SK-N-SH treated with all-trans-retinoic acid at 6 μM for 48 hours (cell line): ENCODE measurements around the gene ZNF189.

Experiments used
- ATAC-seq: fragments of 200-7000 bp; cut with Tn5 transposase; 3 replicates; pipeline ENCODE4 v1.9.1; 2020; ENCODE audit warnings: mild to moderate bottlenecking, moderate library complexity
- BACH2 ChIP-seq: fragments of 250-450 bp; sonication (Bioruptor Pico); IDR thresholded peaks from 2 replicates; pipeline ENCODE4 v1.9.0; 2021; ENCODE audit warnings: mild to moderate bottlenecking, borderline replicate concordance
- CSDC2 ChIP-seq: fragments of 250-450 bp; sonication (Bioruptor Pico); IDR thresholded peaks from 2 replicates; pipeline ENCODE4 v1.5.0; 2020; ENCODE audit warnings: mild to moderate bottlenecking, moderate library complexity
- ESRRG ChIP-seq: fragments of 250-450 bp; sonication (Bioruptor Pico); IDR thresholded peaks from 2 replicates; pipeline ENCODE4 v1.6.1; 2021; ENCODE audit warnings: mild to moderate bottlenecking
- GLIS3 ChIP-seq: fragments of 250-450 bp; sonication (Bioruptor Pico); IDR thresholded peaks from 2 replicates; pipeline ENCODE4 v1.5.0; 2020; ENCODE audit warnings: mild to moderate bottlenecking, moderate library complexity
- ISL1 ChIP-seq: fragments of 250-450 bp; sonication (Bioruptor Pico); IDR thresholded peaks from 2 replicates; pipeline ENCODE4 v2.1.2; 2022; ENCODE audit warnings: mild to moderate bottlenecking, moderate library complexity
- PPARA ChIP-seq: fragments of 250-450 bp; sonication (Bioruptor Pico); IDR thresholded peaks from 2 replicates; pipeline ENCODE4 v1.5.0; 2020; ENCODE audit warnings: mild to moderate bottlenecking, borderline replicate concordance
- RARB ChIP-seq: fragments of 250-450 bp; sonication (Bioruptor Pico); IDR thresholded peaks from 2 replicates; pipeline ENCODE4 v1.8.0; 2021; ENCODE audit warnings: mild to moderate bottlenecking, moderate library complexity
- SNAI2 ChIP-seq: fragments of 250-450 bp; sonication (Bioruptor Pico); IDR thresholded peaks from 2 replicates; pipeline ENCODE4 v1.5.0; 2020; ENCODE audit warnings: mild to moderate bottlenecking, moderate library complexity
- TCF4 ChIP-seq: fragments of 250-450 bp; sonication (Bioruptor Pico); IDR thresholded peaks from 2 replicates; pipeline ENCODE4 v1.8.0; 2021; ENCODE audit warnings: mild to moderate bottlenecking, moderate library complexity, borderline replicate concordance
- ZC3H10 ChIP-seq: fragments of 250-450 bp; sonication (Bioruptor Pico); IDR thresholded peaks from 2 replicates; pipeline ENCODE4 v1.5.1; 2021; ENCODE audit warnings: mild to moderate bottlenecking, moderate library complexity
- ZFP3 ChIP-seq: fragments of 250-450 bp; sonication (Bioruptor Pico); IDR thresholded peaks from 2 replicates; pipeline ENCODE4 v1.5.0; 2020; ENCODE audit warnings: mild to moderate bottlenecking, moderate library complexity
- ZFP30 ChIP-seq: fragments of 450-650 bp; formaldehyde crosslinking; IDR thresholded peaks from 2 replicates; pipeline ENCODE4 v1.5.0; 2022; ENCODE audit warnings: mild to moderate bottlenecking, moderate library complexity
- ZNF565 ChIP-seq: fragments of 450-650 bp; formaldehyde crosslinking; conservative IDR thresholded peaks from 2 replicates; pipeline ENCODE4 v1.5.0; 2020; ENCODE audit warnings: low read depth, mild to moderate bottlenecking, moderate library complexity
- ZNF70 ChIP-seq: fragments of 450-650 bp; formaldehyde crosslinking; IDR thresholded peaks from 2 replicates; pipeline ENCODE4 v1.5.0; 2020; ENCODE audit warnings: mild to moderate bottlenecking, moderate library complexity
- TF ChIP-seq, protein P1 (sequence below): fragments of 250-450 bp; sonication (Bioruptor Pico); IDR thresholded peaks from 2 replicates; pipeline ENCODE4 v1.8.0; 2020; ENCODE audit warnings: mild to moderate bottlenecking, moderate library complexity, borderline replicate concordance
- TF ChIP-seq, protein P2 (sequence below): fragments of 250-450 bp; sonication (Bioruptor Pico); IDR thresholded peaks from 2 replicates; pipeline ENCODE4 v1.8.0; 2021; ENCODE audit warnings: low read depth, mild to moderate bottlenecking, moderate library complexity, borderline replicate concordance
- TF ChIP-seq, protein P3 (sequence below): fragments of 250-450 bp; sonication (Bioruptor Pico); IDR thresholded peaks from 2 replicates; pipeline ENCODE4 v1.5.1; 2020; ENCODE audit warnings: low read depth, mild to moderate bottlenecking, moderate library complexity
- TF ChIP-seq, protein P4 (sequence below): fragments of 250-450 bp; sonication (Bioruptor Pico); IDR thresholded peaks from 2 replicates; pipeline ENCODE4 v1.5.0; 2020; ENCODE audit warnings: mild to moderate bottlenecking, moderate library complexity
- TF ChIP-seq, protein P5 (sequence below): fragments of 250-450 bp; sonication (Bioruptor Pico); IDR thresholded peaks from 2 replicates; pipeline ENCODE4 v1.5.1; 2021; ENCODE audit warnings: mild to moderate bottlenecking, moderate library complexity

Gene ZNF189

DNA sequence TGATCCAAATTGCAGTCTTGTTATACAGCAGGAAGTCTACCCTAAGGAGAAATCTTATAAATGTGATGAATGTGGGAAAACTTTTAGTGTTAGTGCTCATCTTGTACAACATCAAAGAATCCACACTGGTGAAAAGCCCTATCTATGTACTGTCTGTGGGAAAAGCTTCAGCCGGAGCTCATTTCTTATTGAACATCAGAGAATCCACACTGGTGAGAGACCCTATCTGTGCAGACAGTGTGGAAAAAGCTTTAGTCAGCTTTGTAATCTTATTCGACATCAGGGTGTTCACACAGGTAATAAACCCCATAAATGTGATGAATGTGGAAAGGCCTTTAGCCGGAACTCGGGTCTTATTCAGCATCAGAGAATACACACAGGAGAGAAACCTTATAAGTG lies 10.4 kb downstream of the ZNF189 start:
- ATAC-seq = no peak
- TF ChIP-seq, protein P1, sequence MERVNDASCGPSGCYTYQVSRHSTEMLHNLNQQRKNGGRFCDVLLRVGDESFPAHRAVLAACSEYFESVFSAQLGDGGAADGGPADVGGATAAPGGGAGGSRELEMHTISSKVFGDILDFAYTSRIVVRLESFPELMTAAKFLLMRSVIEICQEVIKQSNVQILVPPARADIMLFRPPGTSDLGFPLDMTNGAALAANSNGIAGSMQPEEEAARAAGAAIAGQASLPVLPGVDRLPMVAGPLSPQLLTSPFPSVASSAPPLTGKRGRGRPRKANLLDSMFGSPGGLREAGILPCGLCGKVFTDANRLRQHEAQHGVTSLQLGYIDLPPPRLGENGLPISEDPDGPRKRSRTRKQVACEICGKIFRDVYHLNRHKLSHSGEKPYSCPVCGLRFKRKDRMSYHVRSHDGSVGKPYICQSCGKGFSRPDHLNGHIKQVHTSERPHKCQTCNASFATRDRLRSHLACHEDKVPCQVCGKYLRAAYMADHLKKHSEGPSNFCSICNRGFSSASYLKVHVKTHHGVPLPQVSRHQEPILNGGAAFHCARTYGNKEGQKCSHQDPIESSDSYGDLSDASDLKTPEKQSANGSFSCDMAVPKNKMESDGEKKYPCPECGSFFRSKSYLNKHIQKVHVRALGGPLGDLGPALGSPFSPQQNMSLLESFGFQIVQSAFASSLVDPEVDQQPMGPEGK (CRISPR knock-in tag) = no peak
- no peak for TF ChIP-seq ZNF565 (CRISPR knock-in tag)
- TF ChIP-seq, protein P2, sequence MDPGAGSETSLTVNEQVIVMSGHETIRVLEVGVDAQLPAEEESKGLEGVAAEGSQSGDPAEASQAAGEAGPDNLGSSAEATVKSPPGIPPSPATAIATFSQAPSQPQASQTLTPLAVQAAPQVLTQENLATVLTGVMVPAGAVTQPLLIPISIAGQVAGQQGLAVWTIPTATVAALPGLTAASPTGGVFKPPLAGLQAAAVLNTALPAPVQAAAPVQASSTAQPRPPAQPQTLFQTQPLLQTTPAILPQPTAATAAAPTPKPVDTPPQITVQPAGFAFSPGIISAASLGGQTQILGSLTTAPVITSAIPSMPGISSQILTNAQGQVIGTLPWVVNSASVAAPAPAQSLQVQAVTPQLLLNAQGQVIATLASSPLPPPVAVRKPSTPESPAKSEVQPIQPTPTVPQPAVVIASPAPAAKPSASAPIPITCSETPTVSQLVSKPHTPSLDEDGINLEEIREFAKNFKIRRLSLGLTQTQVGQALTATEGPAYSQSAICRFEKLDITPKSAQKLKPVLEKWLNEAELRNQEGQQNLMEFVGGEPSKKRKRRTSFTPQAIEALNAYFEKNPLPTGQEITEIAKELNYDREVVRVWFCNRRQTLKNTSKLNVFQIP (CRISPR knock-in tag) = no peak
- TF ChIP-seq RARB (CRISPR knock-in tag) = no peak
- TF ChIP-seq GLIS3 (CRISPR knock-in tag) = no peak
- TF ChIP-seq CSDC2 (CRISPR knock-in tag) = no peak

DNA sequence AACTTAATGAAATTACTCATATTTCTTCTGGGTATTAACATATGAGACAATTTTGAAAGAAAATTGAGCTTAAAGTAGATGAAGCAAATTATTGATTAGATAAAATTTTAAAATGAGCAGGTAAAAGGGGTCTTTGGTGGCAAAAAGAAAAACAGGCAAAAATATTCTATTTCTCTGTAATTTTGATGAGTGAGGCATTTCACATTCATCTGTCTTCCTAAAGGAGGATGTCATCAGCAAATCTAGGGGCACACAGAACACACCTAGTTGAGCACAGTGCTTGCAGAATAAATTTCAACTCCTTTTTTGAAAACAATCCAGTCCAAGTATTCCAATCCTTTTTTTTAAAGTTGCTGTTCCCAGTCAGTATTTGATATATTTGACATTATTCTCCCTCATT lies 16.2 kb downstream of the ZNF189 start:
- TF ChIP-seq, protein P3, sequence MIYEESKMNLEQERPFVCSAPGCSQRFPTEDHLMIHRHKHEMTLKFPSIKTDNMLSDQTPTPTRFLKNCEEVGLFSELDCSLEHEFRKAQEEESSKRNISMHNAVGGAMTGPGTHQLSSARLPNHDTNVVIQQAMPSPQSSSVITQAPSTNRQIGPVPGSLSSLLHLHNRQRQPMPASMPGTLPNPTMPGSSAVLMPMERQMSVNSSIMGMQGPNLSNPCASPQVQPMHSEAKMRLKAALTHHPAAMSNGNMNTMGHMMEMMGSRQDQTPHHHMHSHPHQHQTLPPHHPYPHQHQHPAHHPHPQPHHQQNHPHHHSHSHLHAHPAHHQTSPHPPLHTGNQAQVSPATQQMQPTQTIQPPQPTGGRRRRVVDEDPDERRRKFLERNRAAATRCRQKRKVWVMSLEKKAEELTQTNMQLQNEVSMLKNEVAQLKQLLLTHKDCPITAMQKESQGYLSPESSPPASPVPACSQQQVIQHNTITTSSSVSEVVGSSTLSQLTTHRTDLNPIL (CRISPR knock-in tag) = no peak
- TF ChIP-seq ESRRG (CRISPR knock-in tag) (no peak), ZFP3 (CRISPR knock-in tag) (no peak), ZFP30 (CRISPR knock-in tag) (no peak), BACH2 (CRISPR knock-in tag) (no peak), ISL1 (CRISPR knock-in tag) (no peak), SNAI2 (CRISPR knock-in tag) (no peak)
- TF ChIP-seq, protein P4, sequence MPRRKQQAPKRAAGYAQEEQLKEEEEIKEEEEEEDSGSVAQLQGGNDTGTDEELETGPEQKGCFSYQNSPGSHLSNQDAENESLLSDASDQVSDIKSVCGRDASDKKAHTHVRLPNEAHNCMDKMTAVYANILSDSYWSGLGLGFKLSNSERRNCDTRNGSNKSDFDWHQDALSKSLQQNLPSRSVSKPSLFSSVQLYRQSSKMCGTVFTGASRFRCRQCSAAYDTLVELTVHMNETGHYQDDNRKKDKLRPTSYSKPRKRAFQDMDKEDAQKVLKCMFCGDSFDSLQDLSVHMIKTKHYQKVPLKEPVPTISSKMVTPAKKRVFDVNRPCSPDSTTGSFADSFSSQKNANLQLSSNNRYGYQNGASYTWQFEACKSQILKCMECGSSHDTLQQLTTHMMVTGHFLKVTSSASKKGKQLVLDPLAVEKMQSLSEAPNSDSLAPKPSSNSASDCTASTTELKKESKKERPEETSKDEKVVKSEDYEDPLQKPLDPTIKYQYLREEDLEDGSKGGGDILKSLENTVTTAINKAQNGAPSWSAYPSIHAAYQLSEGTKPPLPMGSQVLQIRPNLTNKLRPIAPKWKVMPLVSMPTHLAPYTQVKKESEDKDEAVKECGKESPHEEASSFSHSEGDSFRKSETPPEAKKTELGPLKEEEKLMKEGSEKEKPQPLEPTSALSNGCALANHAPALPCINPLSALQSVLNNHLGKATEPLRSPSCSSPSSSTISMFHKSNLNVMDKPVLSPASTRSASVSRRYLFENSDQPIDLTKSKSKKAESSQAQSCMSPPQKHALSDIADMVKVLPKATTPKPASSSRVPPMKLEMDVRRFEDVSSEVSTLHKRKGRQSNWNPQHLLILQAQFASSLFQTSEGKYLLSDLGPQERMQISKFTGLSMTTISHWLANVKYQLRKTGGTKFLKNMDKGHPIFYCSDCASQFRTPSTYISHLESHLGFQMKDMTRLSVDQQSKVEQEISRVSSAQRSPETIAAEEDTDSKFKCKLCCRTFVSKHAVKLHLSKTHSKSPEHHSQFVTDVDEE (CRISPR knock-in tag) = no peak
- TF ChIP-seq, protein P5, sequence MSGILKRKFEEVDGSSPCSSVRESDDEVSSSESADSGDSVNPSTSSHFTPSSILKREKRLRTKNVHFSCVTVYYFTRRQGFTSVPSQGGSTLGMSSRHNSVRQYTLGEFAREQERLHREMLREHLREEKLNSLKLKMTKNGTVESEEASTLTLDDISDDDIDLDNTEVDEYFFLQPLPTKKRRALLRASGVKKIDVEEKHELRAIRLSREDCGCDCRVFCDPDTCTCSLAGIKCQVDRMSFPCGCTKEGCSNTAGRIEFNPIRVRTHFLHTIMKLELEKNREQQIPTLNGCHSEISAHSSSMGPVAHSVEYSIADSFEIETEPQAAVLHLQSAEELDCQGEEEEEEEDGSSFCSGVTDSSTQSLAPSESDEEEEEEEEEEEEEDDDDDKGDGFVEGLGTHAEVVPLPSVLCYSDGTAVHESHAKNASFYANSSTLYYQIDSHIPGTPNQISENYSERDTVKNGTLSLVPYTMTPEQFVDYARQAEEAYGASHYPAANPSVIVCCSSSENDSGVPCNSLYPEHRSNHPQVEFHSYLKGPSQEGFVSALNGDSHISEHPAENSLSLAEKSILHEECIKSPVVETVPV (CRISPR knock-in tag) = no peak
- TF ChIP-seq, all 23 proteins: peak for 0
- ATAC-seq = no peak

DNA sequence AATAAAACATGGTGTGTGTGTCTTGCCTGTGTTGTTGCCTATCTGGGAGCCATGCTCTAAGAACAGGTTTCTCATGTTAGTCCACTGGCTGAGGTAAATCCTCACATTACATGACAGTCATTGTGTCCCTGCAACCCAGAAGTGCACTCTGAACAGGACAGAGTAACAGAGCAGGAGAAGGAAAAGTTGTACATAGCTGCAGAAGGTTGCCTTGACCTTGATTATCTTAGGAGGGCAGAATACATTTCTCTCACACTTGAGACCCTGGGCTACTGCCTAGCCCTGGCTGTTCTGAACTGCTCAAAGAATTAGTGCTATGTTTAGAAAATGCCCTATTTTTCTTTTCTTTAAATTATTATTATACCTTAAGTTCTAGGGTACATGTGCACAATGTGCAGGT lies 16.9 kb downstream of the ZNF189 start:
- no peak for ATAC-seq
- TF ChIP-seq, protein P1 (CRISPR knock-in tag) = no peak
- no peak for TF ChIP-seq RARB (CRISPR knock-in tag)
- no peak for TF ChIP-seq ZC3H10 (CRISPR knock-in tag)
- TF ChIP-seq, protein P4 (CRISPR knock-in tag) = no peak
- TF ChIP-seq TCF4 (CRISPR knock-in tag) = no peak
- TF ChIP-seq, protein P5 (CRISPR knock-in tag) = no peak
- TF ChIP-seq BACH2 (CRISPR knock-in tag) = no peak
- TF ChIP-seq GLIS3 (CRISPR knock-in tag) = no peak
- no peak for TF ChIP-seq PPARA (CRISPR knock-in tag)
- TF ChIP-seq SNAI2 (CRISPR knock-in tag) = no peak
- TF ChIP-seq, protein P2 (CRISPR knock-in tag) = no peak
- TF ChIP-seq ZFP3 (CRISPR knock-in tag) = no peak
- no peak for TF ChIP-seq ZNF70 (CRISPR knock-in tag)
